Testis (tissue), 2 donors: ENCODE results near the gene ARPC2.

Experiments
- POLR2A ChIP-seq: fragments of 450-650 bp; IDR thresholded peaks from one replicate; pipeline ENCODE4 v1.6.1; 2017; ENCODE audit warnings: antibody characterized with exemption, mild to moderate bottlenecking, moderate library complexity
- TF ChIP-seq, protein P1 (sequence below), 3 experiments: fragments of 450-650 bp in 2 of 3; fragments of 200-600 bp in 1 of 3; sonication (generic) in 1 of 3; IDR thresholded peaks; one replicate each; pipeline ENCODE4 v1.5.1; 2016 to 2019; ENCODE audit warnings: antibody characterized with exemption in 3 of 3, mild to moderate bottlenecking in 2 of 3, moderate library complexity in 1 of 3

DNA sequence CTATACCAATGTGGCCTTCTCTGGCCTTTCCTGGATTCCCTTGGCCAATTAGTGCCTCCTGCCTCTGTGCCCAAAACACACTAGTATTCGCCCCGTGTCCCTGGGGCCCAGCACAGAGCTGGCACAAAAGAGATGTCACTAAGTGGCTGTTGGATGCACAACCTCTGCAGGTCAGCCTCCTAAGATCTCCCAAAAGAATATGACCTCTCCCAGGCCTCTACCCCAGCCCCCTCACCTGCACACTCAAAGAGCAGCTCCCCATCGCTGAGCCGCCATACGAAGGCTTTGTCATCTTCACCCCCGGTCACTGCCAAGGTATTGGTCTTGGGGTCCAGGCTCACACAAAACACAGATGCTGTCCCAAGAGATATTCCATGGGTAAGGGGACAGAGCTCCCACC, 50.3 kb downstream of the ARPC2 start:
- TF ChIP-seq, protein P1, sequence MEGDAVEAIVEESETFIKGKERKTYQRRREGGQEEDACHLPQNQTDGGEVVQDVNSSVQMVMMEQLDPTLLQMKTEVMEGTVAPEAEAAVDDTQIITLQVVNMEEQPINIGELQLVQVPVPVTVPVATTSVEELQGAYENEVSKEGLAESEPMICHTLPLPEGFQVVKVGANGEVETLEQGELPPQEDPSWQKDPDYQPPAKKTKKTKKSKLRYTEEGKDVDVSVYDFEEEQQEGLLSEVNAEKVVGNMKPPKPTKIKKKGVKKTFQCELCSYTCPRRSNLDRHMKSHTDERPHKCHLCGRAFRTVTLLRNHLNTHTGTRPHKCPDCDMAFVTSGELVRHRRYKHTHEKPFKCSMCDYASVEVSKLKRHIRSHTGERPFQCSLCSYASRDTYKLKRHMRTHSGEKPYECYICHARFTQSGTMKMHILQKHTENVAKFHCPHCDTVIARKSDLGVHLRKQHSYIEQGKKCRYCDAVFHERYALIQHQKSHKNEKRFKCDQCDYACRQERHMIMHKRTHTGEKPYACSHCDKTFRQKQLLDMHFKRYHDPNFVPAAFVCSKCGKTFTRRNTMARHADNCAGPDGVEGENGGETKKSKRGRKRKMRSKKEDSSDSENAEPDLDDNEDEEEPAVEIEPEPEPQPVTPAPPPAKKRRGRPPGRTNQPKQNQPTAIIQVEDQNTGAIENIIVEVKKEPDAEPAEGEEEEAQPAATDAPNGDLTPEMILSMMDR (IDR thresholded peaks at IDR 0.05), result no peak
- no peak for TF ChIP-seq POLR2A
